SK-N-SH (cell line): Measurements from ENCODE around the gene ATP13A5. TPM values are rescaled to one million over a fixed set of nuclear protein-coding genes. Genes with fewer than 3 reads are reported as not detected.

Experiments
- CTCF ChIA-PET: fragments of 300-600, 350-600 bp; formaldehyde crosslinking; extraction: SDS; loops from one replicate; lab custom pipeline; 2021; lab: Yijun Ruan, JAX
- POLR2A ChIA-PET: fragments of 350-600 bp; sonication (Branson Sonifier 250); formaldehyde crosslinking; extraction: SDS; loops from one replicate; lab custom pipeline; 2020; ENCODE audit warnings: antibody characterized with exemption, inconsistent platforms; lab: Yijun Ruan, JAX
- DNase-seq: peaks from one replicate; pipeline ENCODE4 v3.0.0; 2012
- H2AFZ ChIP-seq: fragments of 200-600 bp; sonication (generic); 2 replicates; pipeline ENCODE4 v1.8.1; 2016; ENCODE audit warnings: antibody characterized with exemption, mild to moderate bottlenecking, low read depth
- H3F3A ChIP-seq: fragments of 200-600 bp; sonication (generic); replicated peaks from 2 replicates; pipeline ENCODE3; 2016; ENCODE audit warnings: antibody characterized with exemption, mild to moderate bottlenecking; ENCODE audit not compliant: insufficient read depth
- H3K27ac ChIP-seq, 2 experiments: fragments of 200-500 bp in 1 of 2; fragments of 200-600 bp in 1 of 2; sonication (Bioruptor generic) in 1 of 2; sonication (generic), shearing (Covaris generic) in 1 of 2; 2 replicates each; pipeline versions ENCODE4 v1.5.1 to v1.6.1; 2014 to 2016; ENCODE audit warnings: low read depth in 2 of 2, inconsistent platforms in 1 of 2, low read length in 1 of 2, mild to moderate bottlenecking in 1 of 2, mixed read lengths in 1 of 2
- H3K27me3 ChIP-seq: fragments of 200-600 bp; sonication (generic), shearing (Covaris generic); 2 replicates; pipeline ENCODE4 v1.6.1; 2016; ENCODE audit warnings: mixed run types; ENCODE audit not compliant: insufficient read depth
- H3K36me3 ChIP-seq, 2 experiments: fragments of 200-500 bp in 1 of 2; fragments of 200-600 bp in 1 of 2; sonication (Bioruptor generic) in 1 of 2; sonication (generic) in 1 of 2; replicated peaks in 1 of 2; 2 replicates each; pipeline versions ENCODE3 to v1.5.1; 2014 to 2016; ENCODE audit warnings: low read length in 1 of 2, mild to moderate bottlenecking in 1 of 2; ENCODE audit not compliant: insufficient read depth in 2 of 2, control insufficient read depth in 1 of 2
- H3K4me1 ChIP-seq, 2 experiments: fragments of 200-500 bp in 1 of 2; fragments of 200-600 bp in 1 of 2; sonication (Bioruptor generic) in 1 of 2; sonication (generic), shearing (Covaris generic) in 1 of 2; 2 replicates each; pipeline versions ENCODE4 v1.5.1 to v1.6.1; 2014 to 2016; ENCODE audit warnings: low read depth in 1 of 2, low read length in 1 of 2, mixed run types in 1 of 2; ENCODE audit not compliant: insufficient read depth in 2 of 2, control insufficient read depth in 1 of 2
- H3K4me2 ChIP-seq: fragments of 200-600 bp; sonication (generic), shearing (Covaris generic); 2 replicates; pipeline ENCODE4 v1.6.1; 2017; ENCODE audit warnings: mixed run types
- H3K4me3 ChIP-seq, 2 experiments: fragments of 200-500 bp in 1 of 2; fragments of 200-600 bp in 1 of 2; sonication (Bioruptor generic) in 1 of 2; sonication (generic), shearing (Covaris generic) in 1 of 2; 2 replicates each; pipeline versions ENCODE4 v1.5.1 to v1.8.1; 2014 to 2016; ENCODE audit warnings: low read depth in 2 of 2, inconsistent platforms in 1 of 2, low read length in 1 of 2, mild to moderate bottlenecking in 1 of 2, mixed read lengths in 1 of 2, moderate library complexity in 1 of 2
- H3K79me2 ChIP-seq: fragments of 200-600 bp; sonication (generic); 2 replicates; pipeline ENCODE4 v1.8.1; 2017; ENCODE audit warnings: mild to moderate bottlenecking; ENCODE audit not compliant: insufficient read depth
- H3K9ac ChIP-seq: fragments of 200-600 bp; sonication (generic); 2 replicates; pipeline ENCODE4 v1.6.1; 2017; ENCODE audit warnings: mixed run types
- H3K9me2 ChIP-seq: fragments of 200-600 bp; sonication (generic); 2 replicates; pipeline ENCODE4 v1.6.1; 2017; ENCODE audit warnings: mixed run types
- H3K9me3 ChIP-seq: fragments of 200-600 bp; sonication (generic); 2 replicates; pipeline ENCODE4 v1.6.1; 2017; ENCODE audit warnings: mixed run types, mild to moderate bottlenecking, moderate library complexity
- H4K20me1 ChIP-seq: fragments of 200-600 bp; sonication (generic); 2 replicates; pipeline ENCODE4 v1.6.1; 2017; ENCODE audit warnings: mild to moderate bottlenecking, mixed run types; ENCODE audit not compliant: insufficient read depth
- CHD2 ChIP-seq: fragments of 150-350 bp; IDR thresholded peaks from 2 replicates; pipeline ENCODE4 v1.6.1; 2018; ENCODE audit warnings: low read length; ENCODE audit not compliant: partially characterized antibody
- EP300 ChIP-seq, 2 experiments: IDR thresholded peaks; 2 replicates each; pipeline versions ENCODE4 v1.4.0 to v1.6.1; 2012; ENCODE audit warnings: borderline replicate concordance in 1 of 2, low read depth in 1 of 2, low read length in 1 of 2
- FOXJ3 ChIP-seq: sonication (generic); formaldehyde crosslinking; IDR thresholded peaks from 2 replicates; pipeline ENCODE4 v1.5.1; 2020; ENCODE audit warnings: mild to moderate bottlenecking, missing genetic modification reagents
- FOXM1 ChIP-seq: IDR thresholded peaks from 2 replicates; pipeline ENCODE4 v1.4.0; 2012; ENCODE audit warnings: low read depth, mild to moderate bottlenecking
- NRF1 ChIP-seq: IDR thresholded peaks from 2 replicates; pipeline ENCODE4 v1.6.1; 2012; ENCODE audit warnings: low read depth, mild to moderate bottlenecking, low read length
- SIN3A ChIP-seq: IDR thresholded peaks from 2 replicates; pipeline ENCODE4 v1.6.1; 2012; ENCODE audit warnings: low read depth, mild to moderate bottlenecking, low read length, moderate library complexity, borderline replicate concordance
- WGBS: methylation state at CpG from one replicate; pipeline ENCODE4 v1.1.6; 2017; ENCODE audit warnings: low lambda C conversion rate; 5-methylcytosine and 5-hydroxymethylcytosine counted together
- polyA plus RNA-seq, 3 experiments: library from polyadenylated mRNA; depleted of rRNA; stranded (reverse); fragments of >200 nt; gene quantifications; 2 replicates each; pipeline ENCODE4 v1.2.3, GENCODE V29; 2012
- TF ChIP-seq, protein P1 (sequence below): IDR thresholded peaks from 2 replicates; pipeline ENCODE4 v1.6.1; 2012; ENCODE audit warnings: mild to moderate bottlenecking, low read depth, low read length, moderate library complexity
- TF ChIP-seq, protein P2 (sequence below): IDR thresholded peaks from 2 replicates; pipeline ENCODE4; 2012
- TF ChIP-seq, protein P3 (sequence below): fragments of 150-350 bp; IDR thresholded peaks from 2 replicates; pipeline ENCODE4 v1.6.1; 2017; ENCODE audit warnings: antibody characterized with exemption, low read length, low read depth, borderline replicate concordance
- TF ChIP-seq, protein P4 (sequence below): IDR thresholded peaks from 2 replicates; pipeline ENCODE4 v1.4.0; 2012; ENCODE audit warnings: low read depth, borderline replicate concordance
- TF ChIP-seq, protein P5 (sequence below): IDR thresholded peaks from 2 replicates; pipeline ENCODE4 v1.4.0; 2012; ENCODE audit warnings: low read depth, borderline replicate concordance
- TF ChIP-seq, protein P6 (sequence below): fragments of 150-350 bp; IDR thresholded peaks from 2 replicates; pipeline ENCODE4 v1.6.1; 2016; ENCODE audit warnings: mild to moderate bottlenecking, low read depth, low read length

ATP13A5 gene
- polyA plus RNA-seq, 1 of the 3 experiments (the other 2 are of a cell fraction), result not detected

DNA sequence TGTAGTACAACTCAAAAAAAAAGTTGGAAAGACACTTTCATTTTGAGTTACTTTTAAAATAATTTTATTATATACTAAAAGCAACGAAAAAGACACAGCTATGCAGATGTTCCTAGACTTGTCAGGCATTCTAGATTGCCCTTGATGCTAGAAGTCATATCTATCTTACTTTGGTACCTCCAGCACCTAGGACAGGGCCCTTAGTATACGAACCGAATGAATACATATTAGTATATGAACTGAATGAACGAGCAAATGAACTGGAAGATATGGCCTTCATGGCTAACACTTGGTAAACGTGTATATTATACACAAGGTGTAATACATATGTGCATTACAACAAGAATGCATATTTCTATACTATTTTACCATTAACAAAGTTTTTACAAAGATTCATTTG lies 24.1 kb downstream of the ATP13A5 start:
- TF ChIP-seq, protein P1, sequence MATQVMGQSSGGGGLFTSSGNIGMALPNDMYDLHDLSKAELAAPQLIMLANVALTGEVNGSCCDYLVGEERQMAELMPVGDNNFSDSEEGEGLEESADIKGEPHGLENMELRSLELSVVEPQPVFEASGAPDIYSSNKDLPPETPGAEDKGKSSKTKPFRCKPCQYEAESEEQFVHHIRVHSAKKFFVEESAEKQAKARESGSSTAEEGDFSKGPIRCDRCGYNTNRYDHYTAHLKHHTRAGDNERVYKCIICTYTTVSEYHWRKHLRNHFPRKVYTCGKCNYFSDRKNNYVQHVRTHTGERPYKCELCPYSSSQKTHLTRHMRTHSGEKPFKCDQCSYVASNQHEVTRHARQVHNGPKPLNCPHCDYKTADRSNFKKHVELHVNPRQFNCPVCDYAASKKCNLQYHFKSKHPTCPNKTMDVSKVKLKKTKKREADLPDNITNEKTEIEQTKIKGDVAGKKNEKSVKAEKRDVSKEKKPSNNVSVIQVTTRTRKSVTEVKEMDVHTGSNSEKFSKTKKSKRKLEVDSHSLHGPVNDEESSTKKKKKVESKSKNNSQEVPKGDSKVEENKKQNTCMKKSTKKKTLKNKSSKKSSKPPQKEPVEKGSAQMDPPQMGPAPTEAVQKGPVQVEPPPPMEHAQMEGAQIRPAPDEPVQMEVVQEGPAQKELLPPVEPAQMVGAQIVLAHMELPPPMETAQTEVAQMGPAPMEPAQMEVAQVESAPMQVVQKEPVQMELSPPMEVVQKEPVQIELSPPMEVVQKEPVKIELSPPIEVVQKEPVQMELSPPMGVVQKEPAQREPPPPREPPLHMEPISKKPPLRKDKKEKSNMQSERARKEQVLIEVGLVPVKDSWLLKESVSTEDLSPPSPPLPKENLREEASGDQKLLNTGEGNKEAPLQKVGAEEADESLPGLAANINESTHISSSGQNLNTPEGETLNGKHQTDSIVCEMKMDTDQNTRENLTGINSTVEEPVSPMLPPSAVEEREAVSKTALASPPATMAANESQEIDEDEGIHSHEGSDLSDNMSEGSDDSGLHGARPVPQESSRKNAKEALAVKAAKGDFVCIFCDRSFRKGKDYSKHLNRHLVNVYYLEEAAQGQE, result peak; percentile 70
- TF ChIP-seq, protein P2, sequence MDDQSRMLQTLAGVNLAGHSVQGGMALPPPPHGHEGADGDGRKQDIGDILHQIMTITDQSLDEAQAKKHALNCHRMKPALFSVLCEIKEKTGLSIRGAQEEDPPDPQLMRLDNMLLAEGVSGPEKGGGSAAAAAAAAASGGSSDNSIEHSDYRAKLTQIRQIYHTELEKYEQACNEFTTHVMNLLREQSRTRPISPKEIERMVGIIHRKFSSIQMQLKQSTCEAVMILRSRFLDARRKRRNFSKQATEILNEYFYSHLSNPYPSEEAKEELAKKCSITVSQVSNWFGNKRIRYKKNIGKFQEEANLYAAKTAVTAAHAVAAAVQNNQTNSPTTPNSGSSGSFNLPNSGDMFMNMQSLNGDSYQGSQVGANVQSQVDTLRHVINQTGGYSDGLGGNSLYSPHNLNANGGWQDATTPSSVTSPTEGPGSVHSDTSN, result no peak
- CTCF ChIA-PET, result no interaction called here
- H3K9ac ChIP-seq, result no peak overlapping the region
- H2AFZ ChIP-seq, result no peak overlapping the region
- H3K9me3 ChIP-seq, result no peaks in the 10 kb centered on the region
- POLR2A ChIA-PET, result no interaction called here
- H3K27ac ChIP-seq, result no peak overlapping the region
- no peak for DNase-seq
- H4K20me1 ChIP-seq, result no peaks in the 10 kb centered on the region
- no peak overlapping the region for H3K4me3 ChIP-seq
- H3K9me2 ChIP-seq, result no peaks in the 10 kb centered on the region
- no peaks in the 10 kb centered on the region for H3K4me1 ChIP-seq
- H3K4me2 ChIP-seq, result no peak overlapping the region
- H3K36me3 ChIP-seq, result no peaks in the 10 kb centered on the region
- H3K27me3 ChIP-seq, result peaks cover 7% of the 10 kb centered on the region
- no peaks in the 10 kb centered on the region for H3K79me2 ChIP-seq
- H3F3A ChIP-seq, result no peaks in the 10 kb centered on the region
- WGBS, result 22% methylated on average over 5 of the region's 5 CpGs

DNA sequence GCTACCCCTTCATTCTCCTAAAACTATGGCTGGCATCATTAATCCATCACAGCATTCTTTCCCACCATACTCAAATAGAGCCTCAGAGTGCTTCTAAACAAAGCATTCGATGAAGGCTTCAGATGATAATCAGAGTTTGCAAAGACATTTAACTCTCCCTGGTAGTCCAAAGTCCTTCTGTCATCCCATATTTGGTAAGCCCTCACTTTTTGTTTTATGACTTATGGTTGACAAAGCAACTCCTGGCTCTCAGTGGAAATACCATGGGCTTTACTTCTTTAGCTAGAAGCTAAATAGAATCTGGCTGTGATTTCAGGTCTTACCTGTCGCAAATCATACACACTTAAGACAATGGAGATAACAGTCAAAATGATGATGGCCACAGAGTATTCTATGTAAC lies 27.8 kb downstream of the ATP13A5 start:
- H3K79me2 ChIP-seq, result no peaks in the 10 kb centered on the region
- no peak overlapping the region for H3K27ac ChIP-seq
- H3K9me2 ChIP-seq, result no peaks in the 10 kb centered on the region
- H4K20me1 ChIP-seq, result no peaks in the 10 kb centered on the region
- H3K4me1 ChIP-seq, result no peaks in the 10 kb centered on the region
- no peaks in the 10 kb centered on the region for H3K36me3 ChIP-seq
- whole genome bisulfite sequencing, result 0% methylated on average over 2 of the region's 2 CpGs
- no peaks in the 10 kb centered on the region for H3F3A ChIP-seq
- no peak overlapping the region for H3K4me2 ChIP-seq
- DNase-seq, result no peak
- H3K9me3 ChIP-seq, result no peaks in the 10 kb centered on the region
- ChIA-PET CTCF (interaction anchor here (1.4 kb wide), 1 partner anchor 9 kb away, joined by 3 read pairs; no protein-coding TSS in a partner anchor), POLR2A (no interaction called here)
- peaks cover 1% of the 10 kb centered on the region; the same call in 1 of the 2 replicates for H3K27me3 ChIP-seq
- no peak overlapping the region for H2AFZ ChIP-seq
- H3K9ac ChIP-seq, result no peak overlapping the region
- H3K4me3 ChIP-seq, result no peak overlapping the region
- TF ChIP-seq NRF1, result no peak
- no peak for TF ChIP-seq SIN3A
- TF ChIP-seq, protein P3, sequence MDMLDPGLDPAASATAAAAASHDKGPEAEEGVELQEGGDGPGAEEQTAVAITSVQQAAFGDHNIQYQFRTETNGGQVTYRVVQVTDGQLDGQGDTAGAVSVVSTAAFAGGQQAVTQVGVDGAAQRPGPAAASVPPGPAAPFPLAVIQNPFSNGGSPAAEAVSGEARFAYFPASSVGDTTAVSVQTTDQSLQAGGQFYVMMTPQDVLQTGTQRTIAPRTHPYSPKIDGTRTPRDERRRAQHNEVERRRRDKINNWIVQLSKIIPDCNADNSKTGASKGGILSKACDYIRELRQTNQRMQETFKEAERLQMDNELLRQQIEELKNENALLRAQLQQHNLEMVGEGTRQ, result no peak
- TF ChIP-seq, protein P1, result no peak
- no peak for TF ChIP-seq FOXM1
- TF ChIP-seq CHD2, result no peak
- TF ChIP-seq, protein P4, sequence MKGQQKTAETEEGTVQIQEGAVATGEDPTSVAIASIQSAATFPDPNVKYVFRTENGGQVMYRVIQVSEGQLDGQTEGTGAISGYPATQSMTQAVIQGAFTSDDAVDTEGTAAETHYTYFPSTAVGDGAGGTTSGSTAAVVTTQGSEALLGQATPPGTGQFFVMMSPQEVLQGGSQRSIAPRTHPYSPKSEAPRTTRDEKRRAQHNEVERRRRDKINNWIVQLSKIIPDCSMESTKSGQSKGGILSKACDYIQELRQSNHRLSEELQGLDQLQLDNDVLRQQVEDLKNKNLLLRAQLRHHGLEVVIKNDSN, result no peak
- TF ChIP-seq, protein P5, sequence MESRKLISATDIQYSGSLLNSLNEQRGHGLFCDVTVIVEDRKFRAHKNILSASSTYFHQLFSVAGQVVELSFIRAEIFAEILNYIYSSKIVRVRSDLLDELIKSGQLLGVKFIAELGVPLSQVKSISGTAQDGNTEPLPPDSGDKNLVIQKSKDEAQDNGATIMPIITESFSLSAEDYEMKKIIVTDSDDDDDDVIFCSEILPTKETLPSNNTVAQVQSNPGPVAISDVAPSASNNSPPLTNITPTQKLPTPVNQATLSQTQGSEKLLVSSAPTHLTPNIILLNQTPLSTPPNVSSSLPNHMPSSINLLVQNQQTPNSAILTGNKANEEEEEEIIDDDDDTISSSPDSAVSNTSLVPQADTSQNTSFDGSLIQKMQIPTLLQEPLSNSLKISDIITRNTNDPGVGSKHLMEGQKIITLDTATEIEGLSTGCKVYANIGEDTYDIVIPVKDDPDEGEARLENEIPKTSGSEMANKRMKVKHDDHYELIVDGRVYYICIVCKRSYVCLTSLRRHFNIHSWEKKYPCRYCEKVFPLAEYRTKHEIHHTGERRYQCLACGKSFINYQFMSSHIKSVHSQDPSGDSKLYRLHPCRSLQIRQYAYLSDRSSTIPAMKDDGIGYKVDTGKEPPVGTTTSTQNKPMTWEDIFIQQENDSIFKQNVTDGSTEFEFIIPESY, result no peak
- TF ChIP-seq FOXJ3, result no peak
- TF ChIP-seq, protein P6, sequence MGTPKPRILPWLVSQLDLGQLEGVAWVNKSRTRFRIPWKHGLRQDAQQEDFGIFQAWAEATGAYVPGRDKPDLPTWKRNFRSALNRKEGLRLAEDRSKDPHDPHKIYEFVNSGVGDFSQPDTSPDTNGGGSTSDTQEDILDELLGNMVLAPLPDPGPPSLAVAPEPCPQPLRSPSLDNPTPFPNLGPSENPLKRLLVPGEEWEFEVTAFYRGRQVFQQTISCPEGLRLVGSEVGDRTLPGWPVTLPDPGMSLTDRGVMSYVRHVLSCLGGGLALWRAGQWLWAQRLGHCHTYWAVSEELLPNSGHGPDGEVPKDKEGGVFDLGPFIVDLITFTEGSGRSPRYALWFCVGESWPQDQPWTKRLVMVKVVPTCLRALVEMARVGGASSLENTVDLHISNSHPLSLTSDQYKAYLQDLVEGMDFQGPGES, result no peak
- TF ChIP-seq EP300 (IDR thresholded peaks at IDR 0.05; ENCODE audit: borderline replicate concordance in 1 of 2, low read depth in 1 of 2, low read length in 1 of 2), result no peak
